HG03097 (cell line): ENCODE measurements around the gene HOXB5.

Experiments used
- ATAC-seq: cut with Tn5 transposase; IDR thresholded peaks from one replicate; pipeline ENCODE4 v1.9.1; 2021; ENCODE audit not compliant: unreplicated experiment, low FRiP score

The HOXB5 gene

DNA sequence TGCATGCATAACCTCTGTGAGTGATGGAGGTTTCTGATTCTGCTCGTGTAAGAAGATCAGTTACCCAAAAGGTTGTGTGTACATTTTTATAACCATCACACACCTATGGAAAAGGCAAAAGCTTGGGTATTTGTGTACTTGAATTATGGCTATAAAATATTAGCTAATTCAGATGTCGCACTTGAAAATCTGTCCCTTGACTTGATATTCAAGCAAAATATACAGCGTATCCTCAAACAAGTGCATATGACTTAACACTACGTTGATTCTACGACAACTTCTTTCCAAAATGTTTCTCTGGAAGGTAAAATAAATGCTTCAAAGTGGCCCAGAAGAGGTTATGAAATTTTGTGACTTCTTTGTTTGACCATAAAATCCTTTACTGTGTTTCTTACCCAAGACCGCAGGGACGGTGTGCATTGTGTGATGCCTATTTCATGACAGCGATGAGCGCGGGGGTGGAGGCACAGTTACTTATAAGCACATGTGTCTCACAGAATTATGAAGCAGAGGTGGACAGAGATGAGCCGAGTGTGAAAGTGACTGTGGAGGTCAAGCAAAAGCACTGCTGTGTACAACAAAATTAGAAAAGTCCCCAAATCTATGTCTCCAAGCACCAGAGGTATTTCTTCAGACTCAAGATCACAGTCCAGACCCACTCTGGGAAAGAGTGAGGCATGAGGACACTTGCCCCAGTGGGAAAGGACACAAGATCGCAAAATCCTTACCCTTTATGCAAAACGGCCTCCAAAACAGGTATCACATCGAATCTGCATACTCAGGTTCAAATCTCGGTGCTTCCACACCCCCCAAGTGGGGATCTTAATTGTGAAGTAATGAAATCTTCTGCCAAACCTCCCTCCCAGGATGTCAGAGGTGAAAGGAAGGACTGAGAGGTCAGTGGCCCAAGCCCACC lies 36.7 kb upstream of the HOXB5 start:
- no peak for ATAC-seq

DNA sequence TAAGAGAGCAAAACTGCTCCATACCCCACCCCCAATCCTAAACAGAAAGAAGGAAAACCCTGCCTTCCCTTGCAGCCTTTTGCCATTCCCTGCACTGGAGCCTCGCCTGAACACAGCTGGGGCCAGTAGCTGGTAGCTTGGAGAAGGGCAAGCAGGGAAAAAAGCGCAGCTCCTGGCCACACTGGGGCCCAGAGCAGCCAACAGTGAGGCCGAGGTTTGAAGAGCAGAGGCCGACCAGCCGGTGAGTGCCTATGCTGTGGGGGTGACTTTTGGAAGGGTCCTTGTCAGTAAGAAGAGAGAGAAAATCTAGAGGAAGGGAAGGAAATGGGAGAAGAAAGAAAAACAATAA lies 35.8 kb upstream of the HOXB5 start:
- ATAC-seq, result no peak

DNA sequence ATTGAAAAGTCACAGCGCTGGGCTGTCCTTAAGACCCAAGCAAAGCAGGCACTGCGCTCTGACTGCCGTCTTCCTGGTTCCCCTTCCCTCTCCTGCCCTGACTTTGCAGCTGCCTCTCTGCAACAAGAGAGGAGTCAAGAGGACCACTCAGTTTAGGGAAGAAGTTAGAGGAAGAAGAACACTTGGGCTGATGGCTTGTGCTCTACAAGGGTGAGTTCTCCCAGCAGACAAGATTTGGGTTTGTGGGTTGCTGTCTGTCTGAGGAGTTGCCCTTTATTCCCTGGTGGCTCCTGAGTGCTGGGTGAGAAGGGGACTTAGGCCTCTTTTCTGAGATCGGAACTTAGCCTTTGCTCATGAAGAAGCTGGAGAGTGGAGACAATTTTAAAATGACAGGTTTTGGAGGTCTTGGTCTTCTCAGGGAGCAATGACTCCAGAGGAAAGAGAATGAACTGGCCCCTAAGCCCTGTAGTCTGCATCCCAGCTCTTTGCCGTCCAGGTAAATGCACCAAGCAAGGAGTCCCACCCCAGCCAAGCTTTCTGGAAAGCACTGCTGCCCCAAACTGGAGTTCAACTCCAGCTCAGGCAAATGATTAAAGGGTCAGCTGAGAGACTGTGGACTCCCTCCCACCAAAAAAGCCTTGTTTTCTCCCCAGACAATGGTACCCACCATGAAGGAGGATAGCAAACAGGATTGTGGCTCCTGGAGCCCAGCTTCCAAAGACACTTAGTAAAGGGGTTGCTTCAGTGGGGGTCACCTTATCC lies 35.3 kb upstream of the HOXB5 start:
- no peak for ATAC-seq

DNA sequence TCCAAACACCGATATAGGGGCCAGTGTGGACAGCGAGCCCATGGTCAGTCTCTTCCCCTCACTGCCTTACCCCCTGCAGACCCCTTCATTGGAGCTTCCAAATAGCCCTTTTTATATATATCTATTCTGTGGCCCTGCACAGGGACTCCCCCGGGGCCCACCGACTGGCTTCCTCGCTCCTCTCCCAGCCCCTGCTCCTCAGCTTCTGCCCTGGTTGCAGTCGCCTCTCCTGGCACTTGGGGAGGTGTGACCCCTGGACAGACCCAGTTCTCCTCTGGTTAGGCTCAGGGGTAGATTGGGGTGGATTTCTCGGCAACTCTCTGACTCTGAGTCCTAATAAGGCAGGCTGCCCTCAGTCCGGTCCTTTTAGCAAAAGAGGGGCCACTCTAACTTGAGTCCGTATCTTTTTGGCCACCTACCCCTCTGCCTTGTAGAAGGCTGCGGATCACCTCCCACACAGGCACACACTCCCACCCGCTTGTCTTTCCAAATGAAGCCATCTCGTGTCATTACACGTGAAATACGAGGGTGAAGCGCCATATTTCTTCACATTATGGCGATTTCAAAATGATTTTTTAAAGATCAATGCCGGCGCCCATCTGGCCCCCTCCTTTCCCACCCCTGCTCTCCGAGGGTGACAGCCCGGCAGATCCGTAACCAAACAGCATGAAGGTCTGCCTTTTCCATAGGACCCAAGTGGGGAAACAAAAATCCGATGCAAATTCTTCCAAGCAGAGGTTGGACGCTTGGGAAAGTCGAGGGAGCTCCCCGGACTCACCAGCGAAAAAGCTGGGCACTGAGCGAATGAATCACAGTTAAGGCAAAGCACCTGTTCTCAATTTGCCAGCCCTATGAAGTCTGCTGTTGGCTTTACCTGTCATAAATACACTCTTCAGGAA lies 34.3 kb upstream of the HOXB5 start:
- no peak for ATAC-seq

DNA sequence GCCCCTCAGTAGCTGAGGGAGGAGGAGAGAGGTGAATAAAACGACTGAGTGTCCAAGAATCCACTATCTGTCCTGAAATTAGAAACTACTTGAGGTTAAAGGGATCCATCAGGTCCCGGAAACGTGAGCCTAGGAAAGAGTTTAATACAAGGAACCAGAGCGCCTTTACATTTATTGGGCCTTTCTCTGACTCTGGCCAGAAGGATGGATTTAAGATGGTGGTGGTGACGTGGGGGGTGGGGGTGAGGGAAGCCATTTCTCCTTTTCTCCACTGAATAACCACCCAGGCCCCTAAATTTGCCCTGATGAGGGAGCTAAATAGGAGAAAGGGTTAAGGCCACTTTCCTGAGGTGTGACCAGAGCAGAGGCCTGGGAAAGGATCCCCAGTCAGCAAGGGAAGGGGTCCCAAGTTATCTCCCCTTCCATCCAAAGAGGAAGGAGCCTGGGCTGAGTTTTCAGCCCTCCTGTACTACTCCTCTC lies 33.6 kb upstream of the HOXB5 start:
- ATAC-seq, result no peak

DNA sequence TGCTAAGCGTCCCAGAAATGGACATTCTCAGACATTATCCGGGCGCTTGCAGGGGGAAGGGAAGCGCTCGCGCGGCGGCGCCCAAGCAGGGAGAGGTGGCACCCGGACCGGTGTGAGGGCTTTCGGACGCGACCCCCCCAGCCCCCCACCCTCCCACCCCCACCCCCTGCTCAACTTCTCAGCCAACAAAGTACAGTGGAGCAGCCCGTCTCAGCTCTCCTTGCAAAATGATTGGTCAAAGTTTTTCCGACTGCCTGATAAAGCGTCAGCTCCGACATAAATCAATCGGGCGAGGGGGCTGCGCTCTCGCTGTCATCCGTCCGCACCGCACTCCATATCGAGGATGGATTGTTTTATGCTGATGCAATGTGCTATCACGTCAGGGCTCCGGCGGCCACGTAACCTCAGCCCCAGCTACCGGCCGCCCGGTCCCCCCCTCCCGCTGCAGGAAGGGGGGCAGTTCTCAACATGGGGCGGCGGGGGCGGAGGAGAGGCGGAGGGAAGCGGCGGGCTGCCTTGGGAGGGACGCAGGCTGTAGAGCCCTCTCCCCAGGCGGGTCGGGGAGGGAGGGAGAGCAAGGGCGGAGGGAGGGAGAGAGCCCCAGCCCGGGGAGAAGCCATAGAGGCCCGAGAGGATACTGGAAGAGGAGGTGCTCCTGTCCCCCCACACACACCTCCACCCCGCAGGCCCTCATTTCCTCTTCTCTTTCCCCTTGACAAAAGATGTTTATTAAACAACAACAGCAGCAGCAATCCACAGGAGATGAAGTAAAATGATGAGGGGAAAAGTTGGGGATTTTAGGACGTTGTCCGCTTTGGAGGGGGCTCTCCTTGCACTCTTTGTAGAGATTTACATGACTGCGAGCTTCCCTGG lies 32.9 kb upstream of the HOXB5 start, which contains the start of gene HOXB9:
HOXB9 (minus strand) TSS at position 114 of the 873 bp plus-strand sequence; CDS start at position 25, 89 bp downstream.
- no peak for ATAC-seq

DNA sequence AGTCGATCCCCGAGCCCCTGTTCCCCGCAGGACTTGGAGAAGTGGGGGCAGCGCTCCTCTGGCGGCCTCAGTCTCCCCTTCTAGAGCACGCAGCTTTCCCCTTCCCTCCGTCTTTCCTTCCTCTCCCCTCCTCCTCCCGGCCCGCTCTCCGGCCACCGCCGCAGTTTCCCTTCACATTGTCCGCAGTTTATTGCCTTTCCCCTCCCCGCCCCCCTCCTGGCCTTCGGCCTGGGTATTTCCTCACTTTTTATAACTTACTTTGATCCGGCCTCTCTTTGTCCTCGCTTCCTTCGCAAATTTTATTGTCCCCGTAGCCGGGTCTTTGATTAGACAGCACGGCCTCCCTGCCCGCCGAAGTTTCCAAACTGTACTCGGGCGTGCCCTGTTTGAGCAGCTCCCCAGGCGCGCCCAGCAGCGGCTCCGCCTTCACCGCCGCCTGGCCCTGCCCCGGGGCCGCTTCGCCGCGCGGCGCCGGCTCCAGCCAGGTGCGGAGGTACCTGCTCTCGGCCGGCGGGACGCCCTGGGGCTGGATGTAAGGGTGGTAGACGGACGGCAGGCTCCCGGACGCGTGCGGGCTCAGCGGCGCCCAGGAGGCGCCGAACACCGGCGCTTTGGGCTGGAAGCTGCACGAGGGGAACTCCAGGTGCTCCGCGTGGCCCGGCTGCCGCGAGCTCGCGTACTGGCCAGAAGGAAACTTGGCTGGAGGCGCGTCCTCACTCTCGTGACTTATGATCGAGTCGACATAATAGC lies 32.1 kb upstream of the HOXB5 start:
- no peak for ATAC-seq

DNA sequence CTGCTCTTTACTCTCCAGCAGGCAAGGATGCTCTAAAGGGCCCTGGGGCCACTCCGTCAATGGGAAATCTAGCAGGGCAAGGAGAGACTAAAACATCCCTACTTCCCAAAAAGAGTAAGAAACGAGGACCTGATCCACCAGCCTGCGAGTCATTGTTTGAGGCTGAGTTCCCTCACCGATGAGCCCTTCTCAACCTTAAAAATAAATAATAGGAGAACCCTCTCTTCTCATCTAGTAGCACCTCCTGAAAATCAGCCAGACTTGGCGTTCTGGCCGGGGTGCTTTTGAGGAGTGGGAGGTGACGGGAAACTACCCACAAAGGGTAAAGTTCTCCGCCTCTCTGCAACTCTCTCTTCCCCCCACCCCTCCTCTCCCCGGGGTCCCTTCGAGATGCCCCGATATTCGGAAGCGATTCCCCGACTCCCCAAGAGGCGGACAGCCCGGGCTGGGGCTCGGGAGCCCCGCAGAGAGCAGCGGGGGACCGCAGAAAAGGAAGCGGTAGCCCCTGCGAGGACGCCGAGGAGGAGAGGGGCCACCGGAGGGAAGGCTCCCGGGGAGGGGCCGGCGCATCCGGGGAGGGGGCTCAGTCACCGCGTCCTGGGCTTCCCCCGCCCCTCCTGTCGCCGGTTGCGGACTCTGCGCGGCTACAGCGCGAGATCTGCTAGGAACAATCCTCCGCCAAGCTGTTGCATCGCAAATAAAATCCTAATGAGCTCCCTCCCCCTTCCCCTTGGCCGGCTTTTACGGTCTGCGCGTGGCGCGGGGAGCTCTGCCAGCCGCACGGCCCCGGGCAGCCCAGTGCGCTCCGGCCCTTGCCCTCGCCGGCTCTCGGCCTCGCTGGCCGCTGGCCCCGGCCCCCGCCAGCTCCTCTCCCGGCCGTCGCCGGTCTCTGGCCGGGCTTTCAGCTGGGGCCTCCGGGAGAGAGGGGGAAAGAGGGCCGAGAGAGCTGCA lies 31.2 kb upstream of the HOXB5 start:
- no peak for ATAC-seq

DNA sequence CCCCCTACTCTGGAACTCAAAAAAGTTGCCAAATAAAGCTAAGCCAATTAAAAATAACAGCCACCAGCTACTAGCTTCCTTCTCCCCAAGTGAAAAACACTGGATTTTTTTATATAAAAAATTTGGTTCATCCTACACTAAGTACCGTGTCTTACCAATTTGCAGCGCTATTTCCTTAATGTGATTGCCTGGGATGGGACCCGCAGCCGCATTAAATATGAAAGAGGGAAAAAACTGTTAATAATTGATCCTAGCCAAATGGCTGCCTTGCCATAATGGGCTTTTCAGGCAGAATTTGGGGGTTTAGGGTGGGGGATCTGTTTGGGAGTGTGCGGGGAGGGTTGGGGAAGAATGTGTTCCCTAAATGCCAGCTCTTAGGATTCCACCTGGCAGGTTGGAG lies 30.5 kb upstream of the HOXB5 start:
- no peak for ATAC-seq

DNA sequence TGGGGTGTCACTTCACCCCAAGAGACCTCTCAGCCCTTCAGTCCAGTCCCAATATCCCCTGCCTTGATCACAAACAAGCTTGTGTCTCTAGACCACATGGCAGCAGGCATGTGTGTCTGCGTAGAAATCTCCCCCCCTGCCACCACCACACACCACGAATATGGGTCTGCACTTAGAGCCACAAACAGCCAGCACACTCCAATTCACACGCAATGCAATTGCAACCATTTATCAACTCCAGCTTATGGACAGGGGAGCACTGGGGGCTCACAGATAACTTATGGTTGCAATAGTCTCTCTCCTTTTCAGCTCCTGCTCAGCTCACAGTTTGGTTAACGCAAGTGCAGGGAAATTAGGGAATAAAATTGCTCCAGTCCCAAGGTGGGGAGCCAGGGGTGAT lies 30.0 kb upstream of the HOXB5 start:
- no peak for ATAC-seq

DNA sequence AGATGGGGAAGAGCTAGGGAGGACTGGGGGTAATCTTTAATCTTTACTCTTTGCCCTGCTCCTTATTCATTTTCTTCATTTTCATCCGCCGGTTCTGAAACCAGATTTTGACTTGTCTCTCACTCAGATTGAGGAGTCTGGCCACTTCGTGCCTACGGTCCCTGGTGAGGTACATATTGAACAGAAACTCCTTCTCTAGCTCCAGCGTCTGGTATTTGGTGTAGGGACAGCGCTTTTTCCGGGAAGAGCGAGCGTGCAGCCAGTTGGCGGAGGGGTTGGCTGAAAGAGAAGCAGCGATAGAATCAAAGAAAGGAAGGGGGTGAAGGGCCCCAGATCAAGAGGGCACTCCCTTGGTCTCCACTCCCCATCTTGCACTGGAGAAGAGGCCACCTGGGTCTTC lies 29.3 kb upstream of the HOXB5 start:
- ATAC-seq, result no peak

DNA sequence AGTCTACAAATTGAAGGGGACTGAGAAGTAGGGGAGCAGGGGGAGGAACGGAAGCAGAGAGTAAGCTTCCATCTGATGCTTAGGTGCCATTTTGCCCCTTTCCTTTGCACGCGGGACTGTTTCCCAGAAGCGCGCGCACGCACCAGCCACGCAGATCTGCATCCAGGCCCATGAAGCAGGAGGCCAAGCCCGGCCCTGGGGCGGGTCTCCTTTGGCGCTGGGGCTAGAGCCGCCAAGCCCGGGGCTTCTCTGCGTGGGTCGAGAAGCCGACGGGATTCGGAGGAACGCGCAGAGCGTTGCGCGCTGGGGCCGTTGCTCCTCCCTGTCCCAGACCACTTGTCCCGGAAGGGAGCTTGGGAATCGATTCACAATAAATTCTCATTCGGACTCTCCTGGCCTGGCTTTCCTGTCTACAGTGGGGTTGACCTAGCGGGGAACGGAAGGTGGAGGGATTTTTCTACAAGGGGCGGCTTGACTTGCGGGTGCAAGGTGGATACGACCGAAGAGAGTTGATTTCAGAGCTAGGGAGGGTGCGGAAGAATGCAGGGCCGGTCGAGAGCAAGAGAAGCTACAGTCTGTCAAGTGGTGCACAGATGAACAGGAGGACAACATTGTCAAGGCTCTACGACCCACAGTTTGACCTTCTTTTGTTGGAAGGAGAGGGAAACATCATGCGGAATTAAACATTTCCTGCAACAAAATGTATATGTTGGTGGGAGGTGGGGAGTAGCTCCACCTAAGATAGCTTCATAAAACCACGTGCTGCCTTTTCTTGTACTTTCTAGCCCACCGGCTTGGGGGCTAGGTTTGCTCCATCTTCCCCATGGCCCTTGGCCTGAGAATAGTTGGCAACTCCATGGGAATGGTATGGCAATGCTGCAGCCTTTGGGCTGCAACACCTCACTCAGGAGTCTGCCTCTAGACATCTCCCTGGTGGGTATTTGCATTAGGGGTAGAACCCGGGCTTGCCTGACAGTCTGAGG lies 28.1 kb upstream of the HOXB5 start:
- no peak for ATAC-seq

DNA sequence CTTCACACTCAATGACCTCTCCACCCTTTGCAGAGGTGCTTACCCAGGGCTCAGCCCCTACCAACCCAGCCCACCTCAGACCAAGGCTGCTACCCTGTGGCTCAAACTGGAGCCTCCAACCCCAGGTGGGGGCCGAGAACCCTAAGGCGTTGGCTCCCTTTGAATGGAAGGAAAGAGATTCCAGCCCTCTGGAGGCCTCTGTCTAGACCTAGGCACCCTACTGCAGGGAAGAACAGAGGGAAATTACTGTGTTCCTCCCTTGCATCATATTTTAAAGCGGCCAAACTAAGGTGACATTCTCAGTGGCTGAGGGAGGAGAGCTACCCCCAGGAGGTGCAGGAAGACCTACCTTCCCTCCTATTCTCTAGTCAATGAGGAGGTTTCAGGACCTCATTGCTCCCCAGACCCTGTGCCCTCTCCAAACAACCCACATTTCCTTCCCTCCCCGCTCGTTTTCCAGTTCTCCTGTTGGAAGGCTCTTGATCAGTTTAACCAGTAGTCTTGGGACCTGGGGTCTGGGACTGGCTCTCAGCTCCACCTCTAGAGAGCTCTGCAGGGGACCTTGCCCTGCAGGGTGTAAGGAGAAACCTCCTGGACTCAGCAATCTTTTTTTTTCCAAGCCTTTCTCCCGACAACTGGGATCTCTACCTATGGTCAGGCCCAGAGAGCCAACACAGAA lies 27.0 kb upstream of the HOXB5 start:
- no peak for ATAC-seq

DNA sequence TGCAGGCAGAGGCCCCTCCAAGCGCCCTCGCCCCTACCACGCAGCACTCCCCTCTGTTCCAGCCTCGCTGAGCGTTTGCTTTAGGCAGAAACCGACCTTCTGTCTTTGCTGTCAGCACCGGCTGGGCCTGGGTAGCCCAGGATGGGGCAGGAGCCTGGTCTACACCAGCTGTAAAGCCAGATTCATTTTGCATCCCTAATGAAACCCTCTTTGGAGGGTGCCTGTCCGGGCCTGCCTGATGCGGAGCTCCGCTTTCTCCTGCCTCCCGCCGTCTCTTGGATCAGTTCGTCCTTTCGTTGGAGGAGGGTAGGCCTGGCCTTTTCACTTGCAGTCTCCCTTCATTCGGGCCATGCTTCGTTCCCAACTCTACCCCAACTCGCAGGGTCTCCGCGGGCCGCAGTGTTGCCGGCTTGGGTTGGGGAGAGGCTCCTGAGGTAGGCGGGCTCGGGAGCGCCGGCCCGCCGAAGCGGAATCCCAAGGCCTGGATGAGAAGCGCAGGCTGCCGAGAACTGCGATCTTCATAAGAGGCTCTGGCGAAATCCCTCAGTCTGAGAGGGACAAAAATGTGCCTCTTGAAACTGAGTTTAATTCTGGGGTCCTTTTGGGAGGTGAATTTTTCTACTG lies 26.4 kb upstream of the HOXB5 start:
- no peak for ATAC-seq

DNA sequence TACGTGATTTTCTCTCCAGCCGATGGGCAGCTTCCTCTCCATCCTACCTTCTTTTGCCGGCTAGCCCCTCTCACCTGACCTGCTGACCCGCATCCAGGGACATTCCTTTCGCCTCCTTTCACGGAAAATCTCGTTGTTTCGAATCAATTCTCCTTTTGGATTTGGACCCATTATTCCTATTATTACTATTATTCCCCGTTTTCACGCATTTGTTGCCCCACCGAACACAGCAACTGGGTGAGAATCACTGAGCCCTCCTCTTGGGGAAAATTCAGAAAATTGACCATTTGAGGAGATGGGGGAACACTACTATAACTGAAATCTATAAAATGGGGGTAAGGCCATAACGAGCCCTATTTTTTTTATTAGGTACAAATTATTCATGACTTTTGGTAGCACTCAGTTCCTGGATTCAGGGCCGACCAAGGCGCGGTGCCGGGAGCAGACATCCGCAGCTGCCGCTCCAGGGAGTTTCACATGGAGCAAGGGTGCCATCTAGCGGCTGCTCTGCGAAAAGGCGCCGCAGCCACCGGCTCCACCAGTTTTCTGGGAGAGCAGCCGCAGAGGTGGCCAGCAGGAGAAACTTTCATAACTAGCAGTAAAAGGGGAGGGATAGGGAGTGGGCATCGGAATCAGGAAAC lies 24.8 kb upstream of the HOXB5 start:
- ATAC-seq, result peak; percentile 52
